ENCODE results near the gene COL8A1.

The COL8A1 gene

GRCh38 chr3:99805160-99805559, 166.8 kb downstream of the COL8A1 start:
- TF ChIP-seq ARNTL (CRISPR knock-in tag; IDR thresholded peaks at IDR 0.05; ENCODE audit: borderline replicate concordance, low read depth) = no peak
- no peak for TF ChIP-seq GLIS3 (CRISPR knock-in tag; IDR thresholded peaks at IDR 0.05)
- no peak for TF ChIP-seq BACH2 (CRISPR knock-in tag; IDR thresholded peaks at IDR 0.05; ENCODE audit: borderline replicate concordance)
- TF ChIP-seq TOX (CRISPR knock-in tag; IDR thresholded peaks at IDR 0.05; ENCODE audit: borderline replicate concordance) = no peak
- ATAC-seq = no peak

- TF ChIP-seq PATZ1 (CRISPR knock-in tag; IDR thresholded peaks at IDR 0.05; ENCODE audit: borderline replicate concordance) = no peak
- TF ChIP-seq OSR1 (CRISPR knock-in tag; IDR thresholded peaks at IDR 0.05) = no peak
- no peak for TF ChIP-seq GLIS3 (CRISPR knock-in tag; IDR thresholded peaks at IDR 0.05)
- TF ChIP-seq CSDC2 (CRISPR knock-in tag; IDR thresholded peaks at IDR 0.05) = no peak
- TF ChIP-seq CREB5 (CRISPR knock-in tag; IDR thresholded peaks at IDR 0.05; ENCODE audit: low read depth) = no peak
- no peak for TF ChIP-seq RARB (CRISPR knock-in tag; IDR thresholded peaks at IDR 0.05)
- ATAC-seq = peak; percentile 68
These were observed 169.9 kb downstream of the COL8A1 start for GRCh38 chr3:99808163-99808794.

GRCh38 chr3:99809565-99809964, 171.2 kb downstream of the COL8A1 start:
- TF ChIP-seq CREB5 (CRISPR knock-in tag; IDR thresholded peaks at IDR 0.05; ENCODE audit: low read depth) (no peak), TOX (CRISPR knock-in tag; IDR thresholded peaks at IDR 0.05; ENCODE audit: borderline replicate concordance) (no peak), CSDC2 (CRISPR knock-in tag; IDR thresholded peaks at IDR 0.05) (no peak), GLIS3 (CRISPR knock-in tag; IDR thresholded peaks at IDR 0.05) (no peak), ZC3H10 (CRISPR knock-in tag; IDR thresholded peaks at IDR 0.05) (no peak), ZFP30 (CRISPR knock-in tag; IDR thresholded peaks at IDR 0.05) (no peak), ISL1 (CRISPR knock-in tag; IDR thresholded peaks at IDR 0.05) (no peak), PPARA (CRISPR knock-in tag; IDR thresholded peaks at IDR 0.05; ENCODE audit: borderline replicate concordance) (no peak), SNAI2 (CRISPR knock-in tag; IDR thresholded peaks at IDR 0.05) (no peak), BACH2 (CRISPR knock-in tag; IDR thresholded peaks at IDR 0.05; ENCODE audit: borderline replicate concordance) (no peak), ZNF70 (CRISPR knock-in tag; IDR thresholded peaks at IDR 0.05) (no peak), POU6F1 (CRISPR knock-in tag; IDR thresholded peaks at IDR 0.05; ENCODE audit: borderline replicate concordance, low read depth) (no peak), TCF4 (CRISPR knock-in tag; IDR thresholded peaks at IDR 0.05; ENCODE audit: borderline replicate concordance) (no peak), ARNTL (CRISPR knock-in tag; IDR thresholded peaks at IDR 0.05; ENCODE audit: borderline replicate concordance, low read depth) (no peak), ZNF8 (CRISPR knock-in tag; IDR thresholded peaks at IDR 0.05) (no peak)
- no peak for ATAC-seq

GRCh38 chr3:99810403-99810802, 172.0 kb downstream of the COL8A1 start:
- no peak for TF ChIP-seq CSDC2 (CRISPR knock-in tag; IDR thresholded peaks at IDR 0.05)
- no peak for TF ChIP-seq GLIS3 (CRISPR knock-in tag; IDR thresholded peaks at IDR 0.05)
- TF ChIP-seq OSR1 (CRISPR knock-in tag; IDR thresholded peaks at IDR 0.05) = no peak
- TF ChIP-seq POU6F1 (CRISPR knock-in tag; IDR thresholded peaks at IDR 0.05; ENCODE audit: borderline replicate concordance, low read depth) = no peak
- no peak for TF ChIP-seq PATZ1 (CRISPR knock-in tag; IDR thresholded peaks at IDR 0.05; ENCODE audit: borderline replicate concordance)
- TF ChIP-seq ZFP3 (CRISPR knock-in tag; IDR thresholded peaks at IDR 0.05) = no peak
- no peak for TF ChIP-seq ZC3H10 (CRISPR knock-in tag; IDR thresholded peaks at IDR 0.05)
- TF ChIP-seq SNAI2 (CRISPR knock-in tag; IDR thresholded peaks at IDR 0.05) = no peak
- TF ChIP-seq PPARA (CRISPR knock-in tag; IDR thresholded peaks at IDR 0.05; ENCODE audit: borderline replicate concordance) = no peak
- no peak for TF ChIP-seq ARNTL (CRISPR knock-in tag; IDR thresholded peaks at IDR 0.05; ENCODE audit: borderline replicate concordance, low read depth)
- TF ChIP-seq TSHZ2 (CRISPR knock-in tag; IDR thresholded peaks at IDR 0.05) = no peak
- TF ChIP-seq ZNF8 (CRISPR knock-in tag; IDR thresholded peaks at IDR 0.05) = no peak
- TF ChIP-seq ZNF565 (CRISPR knock-in tag; conservative IDR thresholded peaks at IDR 0.05; ENCODE audit: low read depth) = no peak
- no peak for TF ChIP-seq ESRRG (CRISPR knock-in tag; IDR thresholded peaks at IDR 0.05)
- ATAC-seq = no peak

Measured in SK-N-SH treated with all-trans-retinoic acid at 6 μM for 48 hours (cell line).